Measurements from ENCODE around the gene RTCB.
"Not testable (repeated sequence)": the region's sequence is repeated elsewhere in the genome, so short reads cannot be mapped to it uniquely, and the experiment has no call there.

RTCB gene

DNA sequence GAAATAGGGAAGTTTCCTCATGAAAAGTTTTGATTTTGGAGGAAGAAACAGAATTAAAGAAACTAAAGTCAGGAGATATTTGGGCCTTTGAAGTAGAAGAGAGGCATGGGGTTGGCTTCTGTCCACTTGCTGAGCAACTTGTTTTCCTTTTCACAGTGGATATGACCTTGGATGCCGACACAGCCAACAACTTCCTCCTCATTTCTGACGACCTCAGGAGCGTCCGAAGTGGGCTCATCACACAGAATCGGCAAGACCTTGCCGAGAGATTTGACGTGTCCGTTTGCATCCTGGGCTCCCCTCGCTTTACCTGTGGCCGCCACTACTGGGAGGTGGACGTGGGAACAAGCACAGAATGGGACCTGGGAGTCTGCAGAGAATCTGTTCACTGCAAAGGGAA lies 52.0 kb downstream of the RTCB start:
- ATAC-seq; H3K9me3 Mint-ChIP-seq; H3K4me3 Mint-ChIP-seq; H3K36me3 Mint-ChIP-seq; H3K4me1 Mint-ChIP-seq; DNase-seq (ENCODE audit: low spot score in 2 of 2); H3K27ac Mint-ChIP-seq: not testable (repeated sequence)

DNA sequence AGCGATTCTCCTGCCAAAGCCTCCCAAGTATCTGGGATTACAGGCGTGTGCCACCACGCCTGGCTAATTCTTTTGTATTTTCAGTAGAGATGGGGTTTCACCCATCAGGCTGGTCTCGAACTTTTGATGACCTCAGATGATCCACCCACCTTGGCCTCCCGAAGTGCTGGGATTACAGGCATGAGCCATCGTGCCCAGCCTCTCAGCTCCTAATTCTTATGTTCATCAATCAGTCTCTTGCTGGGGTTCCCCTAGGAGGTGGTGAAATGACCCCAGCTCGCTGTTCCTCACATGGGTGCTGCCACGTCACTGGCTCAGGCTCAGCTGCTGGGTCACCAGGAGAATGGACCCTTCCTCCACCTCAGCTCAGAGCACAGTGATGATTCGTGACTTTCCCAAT lies 54.5 kb downstream of the RTCB start, which contains the start of gene RFPL3:
RFPL3 (plus strand) TSS at position 301 of the 400 bp plus-strand sequence. CDS start 205 bp downstream, outside the sequence.
- H3K4me1 Mint-ChIP-seq; H3K9me3 Mint-ChIP-seq; H3K36me3 Mint-ChIP-seq; ATAC-seq; H3K4me3 Mint-ChIP-seq; DNase-seq (ENCODE audit: low spot score in 2 of 2); H3K27ac Mint-ChIP-seq: not testable (repeated sequence)

DNA sequence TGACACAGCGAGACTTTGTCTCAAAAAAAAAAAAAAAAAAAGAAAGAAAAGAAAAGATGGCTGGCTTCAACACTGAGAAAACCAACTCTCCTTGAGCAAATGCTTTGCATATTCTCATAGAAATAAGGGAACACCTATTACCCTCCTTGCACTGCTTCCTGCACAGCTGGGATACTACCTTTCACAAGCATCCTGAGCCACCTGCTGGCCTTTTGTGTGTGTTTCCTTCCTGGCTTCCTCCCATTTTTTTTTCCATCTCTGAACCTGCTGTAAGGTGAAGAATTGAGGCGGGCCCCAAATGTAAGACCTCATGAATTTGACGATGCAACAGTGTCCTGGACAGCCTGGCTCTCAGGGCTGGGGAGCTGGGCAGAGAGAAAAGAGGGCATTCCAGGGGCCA lies 56.3 kb downstream of the RTCB start:
- ATAC-seq: no peak
- Mint-ChIP-seq H3K4me3 (no peak overlapping the region), H3K27ac (no peak overlapping the region), H3K36me3 (no peaks in the 10 kb centered on the region), H3K9me3 (peaks cover 3% of the 10 kb centered on the region), H3K4me1 (no peaks in the 10 kb centered on the region)
- no peak for DNase-seq (ENCODE audit: low spot score in 2 of 2)

DNA sequence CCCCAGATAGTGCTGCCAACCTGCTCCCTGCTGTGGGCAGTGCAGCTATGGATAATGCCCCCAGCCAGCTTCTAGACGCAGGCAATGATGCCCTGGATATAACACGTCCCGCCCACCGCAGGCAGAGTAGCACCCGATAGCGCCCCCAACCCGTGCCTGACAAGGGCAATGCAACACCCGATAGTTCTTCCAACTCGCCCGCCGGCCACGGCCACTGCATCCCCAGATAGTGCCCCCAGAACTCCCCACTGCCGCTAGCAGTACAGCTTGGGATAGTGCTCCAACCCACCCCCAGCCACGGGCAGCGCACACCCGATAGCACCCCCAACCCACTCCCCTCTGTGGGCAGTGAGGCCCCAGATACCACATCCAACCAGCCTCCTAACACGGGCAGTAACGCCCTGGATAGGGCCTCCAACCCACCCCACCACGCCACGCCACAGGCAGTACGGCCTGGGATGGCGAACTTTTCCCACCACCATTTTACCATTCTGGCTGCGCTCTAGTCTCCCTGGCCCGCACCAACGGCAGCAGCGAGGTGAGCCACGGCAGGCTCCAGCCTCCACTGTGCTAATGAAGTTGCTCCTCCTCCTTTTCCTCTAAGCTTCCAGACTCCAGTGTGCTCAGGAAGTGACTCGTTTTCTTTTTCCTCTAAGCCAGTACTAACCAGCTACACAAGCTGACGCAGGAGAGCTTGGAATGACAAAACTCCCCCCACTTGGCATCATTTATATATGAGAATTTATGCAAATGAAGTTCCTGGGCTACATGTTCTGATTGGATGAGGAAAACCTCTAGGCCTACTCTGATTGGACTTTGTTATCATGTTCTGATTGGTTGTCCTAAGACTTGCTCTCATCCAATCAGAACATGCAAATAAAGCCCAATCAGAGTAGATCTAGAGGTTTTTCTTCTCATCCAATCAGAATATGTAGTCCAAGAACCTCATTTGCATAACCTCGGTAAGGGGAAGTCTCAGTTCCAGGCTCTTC lies 57.4 kb downstream of the RTCB start:
- no peak overlapping the region for H3K4me3 Mint-ChIP-seq
- DNase-seq (ENCODE audit: low spot score in 2 of 2) (no peak), ATAC-seq (no peak)
- H3K4me1 Mint-ChIP-seq: no peaks in the 10 kb centered on the region
- no peak overlapping the region for H3K27ac Mint-ChIP-seq
- H3K36me3 Mint-ChIP-seq: no peaks in the 10 kb centered on the region
- H3K9me3 Mint-ChIP-seq: peaks cover 3% of the 10 kb centered on the region

DNA sequence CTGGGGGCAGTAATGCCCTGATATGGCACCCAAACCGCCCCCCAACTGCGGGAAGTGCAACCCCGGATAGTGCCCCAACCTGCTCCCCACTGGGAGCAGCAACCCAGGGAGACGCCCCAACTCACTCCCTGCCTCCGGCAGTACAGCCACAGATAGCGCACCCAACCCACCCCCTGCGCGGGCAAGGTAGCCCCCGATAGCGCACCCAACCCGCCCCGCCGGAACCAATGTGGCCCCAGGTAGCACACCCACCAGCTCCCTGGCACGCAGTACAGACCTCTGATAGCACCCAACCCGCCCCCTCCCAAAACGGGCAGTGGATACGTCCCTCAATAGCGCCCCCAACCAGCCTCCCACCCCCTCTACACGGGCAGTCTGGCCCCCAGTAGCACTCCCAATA lies 58.2 kb downstream of the RTCB start:
- H3K4me3 Mint-ChIP-seq: no peak overlapping the region
- no peaks in the 10 kb centered on the region for H3K36me3 Mint-ChIP-seq
- peaks cover 3% of the 10 kb centered on the region for H3K9me3 Mint-ChIP-seq
- ATAC-seq (no peak), DNase-seq (ENCODE audit: low spot score in 2 of 2) (no peak)
- H3K4me1 Mint-ChIP-seq: no peaks in the 10 kb centered on the region
- no peak overlapping the region for H3K27ac Mint-ChIP-seq

DNA sequence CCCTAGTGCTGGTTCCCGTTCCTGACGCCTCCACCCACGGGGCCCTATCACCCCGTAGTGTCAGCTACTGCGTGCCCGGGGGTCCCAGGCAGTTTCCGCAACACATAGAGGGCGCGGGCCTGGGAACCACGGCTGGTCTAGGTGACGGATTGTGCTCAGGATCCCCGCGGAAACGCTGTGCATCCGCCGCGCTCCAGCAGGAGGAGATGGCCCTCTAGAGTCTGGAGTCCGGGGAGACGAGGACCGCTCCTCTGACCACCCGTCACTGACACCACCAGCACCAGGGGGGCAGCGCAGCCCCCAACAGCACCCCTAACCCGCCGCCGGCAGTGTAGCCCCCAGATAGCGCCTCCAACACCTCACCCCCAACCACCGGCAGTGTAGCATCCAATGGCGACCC lies 58.8 kb downstream of the RTCB start:
- Mint-ChIP-seq H3K4me3 (no peak overlapping the region), H3K4me1 (no peaks in the 10 kb centered on the region), H3K27ac (no peak overlapping the region), H3K36me3 (no peaks in the 10 kb centered on the region), H3K9me3 (peaks cover 3% of the 10 kb centered on the region)
- DNase-seq (ENCODE audit: low spot score in 2 of 2): no peak
- no peak for ATAC-seq

DNA sequence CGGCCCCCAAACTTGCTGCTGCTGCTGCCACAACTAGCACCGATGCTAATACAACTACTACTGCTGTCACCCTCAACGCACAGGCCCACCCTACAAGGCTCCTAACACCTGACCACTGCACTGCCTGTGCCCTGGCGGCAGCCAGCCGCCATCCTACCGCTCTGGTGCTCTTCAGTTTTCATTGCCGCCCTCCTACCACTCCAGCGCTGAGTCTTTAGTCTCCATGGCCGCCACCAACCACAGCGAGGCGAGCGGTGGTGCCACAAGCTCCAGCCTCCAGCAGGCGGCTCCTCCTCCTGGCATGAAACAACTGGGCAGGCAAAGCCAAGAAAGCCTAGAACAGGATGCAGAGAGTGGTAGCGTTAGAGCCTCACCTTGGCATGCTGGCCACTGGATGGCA lies 59.4 kb downstream of the RTCB start:
- DNase-seq (ENCODE audit: low spot score in 2 of 2): no peak
- H3K4me3 Mint-ChIP-seq: no peak overlapping the region
- peaks cover 3% of the 10 kb centered on the region for H3K9me3 Mint-ChIP-seq

GRCh38 chr22:32351875-32352274 lies 60.2 kb downstream of the RTCB start:
- not testable (repeated sequence) for ATAC-seq, H3K4me3 Mint-ChIP-seq

More for the DNA sequence above, 59.4 kb downstream of the RTCB start:
- Mint-ChIP-seq H3K36me3 (no peaks in the 10 kb centered on the region), H3K4me1 (no peaks in the 10 kb centered on the region), H3K27ac (no peak overlapping the region)
- peak; percentile 24 for ATAC-seq

GRCh38 chr22:32348031-32348611 lies 63.9 kb downstream of the RTCB start:
- Mint-ChIP-seq H3K9me3 (peaks cover 3% of the 10 kb centered on the region), H3K27ac (no peak overlapping the region), H3K36me3 (no peaks in the 10 kb centered on the region), H3K4me3 (no peak overlapping the region), H3K4me1 (peaks cover 5% of the 10 kb centered on the region)
- ATAC-seq: no peak
- DNase-seq (ENCODE audit: low spot score in 2 of 2): no peak

More at GRCh38 chr22:32351875-32352274, 60.2 kb downstream of the RTCB start:
- H3K27ac Mint-ChIP-seq; H3K9me3 Mint-ChIP-seq; H3K4me1 Mint-ChIP-seq; DNase-seq (ENCODE audit: low spot score in 2 of 2); H3K36me3 Mint-ChIP-seq: not testable (repeated sequence)

GRCh38 chr22:32343941-32344340 lies 68.1 kb downstream of the RTCB start:
- H3K4me3 Mint-ChIP-seq: no peak overlapping the region
- H3K27ac Mint-ChIP-seq: no peak overlapping the region
- DNase-seq (ENCODE audit: low spot score in 2 of 2) (no peak), ATAC-seq (no peak)
- peaks cover 5% of the 10 kb centered on the region for H3K4me1 Mint-ChIP-seq
- no peaks in the 10 kb centered on the region for H3K9me3 Mint-ChIP-seq
- no peaks in the 10 kb centered on the region for H3K36me3 Mint-ChIP-seq

DNA sequence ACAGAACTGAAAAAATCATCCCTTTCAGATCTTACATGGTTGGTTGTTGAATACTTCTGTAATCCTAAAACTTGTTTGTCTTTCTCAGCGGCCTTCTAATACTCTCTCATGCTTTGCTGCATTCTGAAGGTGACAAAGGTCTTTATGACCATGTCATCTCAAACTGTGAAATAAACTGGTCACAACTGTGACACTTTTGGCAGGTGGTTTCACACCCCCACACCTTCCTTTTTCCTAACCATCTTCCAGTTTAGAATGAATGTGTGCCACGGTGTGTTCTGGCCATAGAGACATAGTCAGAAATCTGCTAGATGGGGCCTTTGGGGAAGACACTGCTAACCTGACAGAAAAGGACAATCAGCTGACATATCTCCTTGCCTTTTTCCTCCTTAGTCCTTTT lies 69.1 kb downstream of the RTCB start:
- ATAC-seq: peak; percentile 62
- peaks cover 5% of the 10 kb centered on the region for H3K4me1 Mint-ChIP-seq
- H3K9me3 Mint-ChIP-seq: no peaks in the 10 kb centered on the region
- H3K36me3 Mint-ChIP-seq: no peaks in the 10 kb centered on the region
- H3K4me3 Mint-ChIP-seq: no peak overlapping the region
- no peak for DNase-seq (ENCODE audit: low spot score in 2 of 2)
- H3K27ac Mint-ChIP-seq: no peak overlapping the region

- Mint-ChIP-seq H3K36me3 (no peaks in the 10 kb centered on the region), H3K4me3 (no peak overlapping the region), H3K9me3 (no peaks in the 10 kb centered on the region), H3K27ac (no peak overlapping the region), H3K4me1 (peaks cover 5% of the 10 kb centered on the region)
- DNase-seq (ENCODE audit: low spot score in 2 of 2) (peak in 1 of 2 donors; percentile 13), ATAC-seq (no peak)
Measured at GRCh38 chr22:32341122-32341740, 70.8 kb downstream of the RTCB start.

GRCh38 chr22:32340411-32340810 lies 71.6 kb downstream of the RTCB start:
- ATAC-seq: no peak
- no peaks in the 10 kb centered on the region for H3K36me3 Mint-ChIP-seq
- no peak for DNase-seq (ENCODE audit: low spot score in 2 of 2)
- H3K4me3 Mint-ChIP-seq: no peak overlapping the region
- H3K9me3 Mint-ChIP-seq: no peaks in the 10 kb centered on the region
- H3K27ac Mint-ChIP-seq: no peak overlapping the region
- H3K4me1 Mint-ChIP-seq: peaks cover 5% of the 10 kb centered on the region

DNA sequence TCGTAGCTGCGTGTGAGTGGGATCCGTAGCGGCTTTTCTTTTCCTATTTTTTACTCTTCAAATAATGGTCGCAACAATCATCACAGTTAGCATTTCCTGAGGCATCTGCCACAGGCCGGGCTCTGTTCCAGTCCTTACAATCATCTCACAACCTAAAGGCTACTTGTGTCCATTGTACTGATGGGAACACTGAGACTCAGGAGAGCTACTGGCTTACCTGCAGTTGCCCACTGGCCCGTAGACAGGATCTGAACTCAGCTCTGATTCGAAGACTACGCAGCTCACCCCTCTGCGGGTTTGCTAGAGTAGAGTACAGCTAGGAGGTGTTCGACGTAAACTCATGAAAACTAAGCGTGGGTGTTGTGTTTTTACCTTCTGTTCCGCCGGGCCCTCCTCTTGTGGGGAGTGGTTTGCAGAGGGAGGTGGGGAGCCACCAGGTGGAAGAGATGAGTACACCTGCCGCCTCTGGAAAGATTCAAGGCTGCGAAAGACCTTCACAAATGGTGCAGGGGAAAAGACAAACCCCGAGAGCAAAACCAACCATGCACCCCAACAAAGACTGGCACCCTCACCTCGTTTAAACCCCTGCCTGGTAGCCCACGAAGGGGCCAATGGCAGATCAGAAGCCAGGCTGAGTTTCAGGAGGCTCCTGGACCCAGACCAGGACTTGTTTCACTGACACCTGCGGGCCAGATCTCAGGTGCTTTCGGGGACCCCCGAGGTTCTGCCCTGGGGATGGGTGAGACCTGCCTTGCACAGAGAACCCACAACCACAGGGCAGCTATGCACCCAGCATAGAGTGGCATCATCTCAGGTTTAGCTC lies 72.6 kb downstream of the RTCB start:
- Mint-ChIP-seq H3K4me3 (no peak overlapping the region), H3K9me3 (no peaks in the 10 kb centered on the region), H3K27ac (no peak overlapping the region), H3K36me3 (no peaks in the 10 kb centered on the region), H3K4me1 (peaks cover 5% of the 10 kb centered on the region)
- ATAC-seq: no peak
- DNase-seq (ENCODE audit: low spot score in 2 of 2): peak in 1 of 2 donors; percentile 26

DNA sequence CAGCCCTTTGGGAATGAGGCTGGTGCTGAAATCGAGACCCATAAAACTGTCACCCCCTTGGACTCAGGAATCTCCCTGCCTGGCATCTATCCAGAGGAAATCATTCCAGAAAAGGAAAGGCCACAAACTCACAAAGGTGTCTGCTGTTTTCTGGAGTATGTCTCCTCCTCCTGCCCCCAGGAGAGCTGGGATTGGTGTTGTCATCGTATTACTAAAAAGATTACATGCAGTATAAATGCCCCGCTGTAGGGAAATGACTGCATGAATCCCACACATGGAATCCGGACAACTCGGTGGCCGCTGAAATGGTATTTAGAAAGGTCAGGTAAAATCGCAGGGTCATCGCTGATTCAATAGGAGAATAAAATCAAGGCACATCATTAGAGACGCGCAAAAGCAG lies 73.3 kb downstream of the RTCB start:
- Mint-ChIP-seq H3K27ac (no peak overlapping the region), H3K9me3 (no peaks in the 10 kb centered on the region), H3K4me1 (peaks cover 2% of the 10 kb centered on the region), H3K4me3 (no peak overlapping the region), H3K36me3 (no peaks in the 10 kb centered on the region)
- ATAC-seq (no peak), DNase-seq (ENCODE audit: low spot score in 2 of 2) (no peak)

Data from stimulated activated effector memory CD8-positive, alpha-beta T cell treated with anti-CD3 and anti-CD28 coated beads, Interleukin-12 subunit alpha, Interleukin-12 subunit beta, amount 100 ng/mL, for 72 hours (primary cell).